Epithelial cell of esophagus (primary cell): ENCODE measurements around the gene ARHGAP42.

Experiments
- DNase-seq: peaks from one replicate; pipeline ENCODE4 v3.0.0; 2010; ENCODE audit warnings: low read depth
- H3K4me3 ChIP-seq: 2 replicates; pipeline ENCODE4 v1.5.1; 2011; ENCODE audit warnings: mild to moderate bottlenecking, low read length, control low read depth
- CTCF ChIP-seq: IDR thresholded peaks from 2 replicates; pipeline ENCODE4 v1.5.1; 2011; ENCODE audit warnings: low read depth, mild to moderate bottlenecking, low read length, control low read depth, inconsistent platforms; ENCODE audit not compliant: insufficient read depth; ENCODE audit errors: missing control alignments

The ARHGAP42 gene

DNA sequence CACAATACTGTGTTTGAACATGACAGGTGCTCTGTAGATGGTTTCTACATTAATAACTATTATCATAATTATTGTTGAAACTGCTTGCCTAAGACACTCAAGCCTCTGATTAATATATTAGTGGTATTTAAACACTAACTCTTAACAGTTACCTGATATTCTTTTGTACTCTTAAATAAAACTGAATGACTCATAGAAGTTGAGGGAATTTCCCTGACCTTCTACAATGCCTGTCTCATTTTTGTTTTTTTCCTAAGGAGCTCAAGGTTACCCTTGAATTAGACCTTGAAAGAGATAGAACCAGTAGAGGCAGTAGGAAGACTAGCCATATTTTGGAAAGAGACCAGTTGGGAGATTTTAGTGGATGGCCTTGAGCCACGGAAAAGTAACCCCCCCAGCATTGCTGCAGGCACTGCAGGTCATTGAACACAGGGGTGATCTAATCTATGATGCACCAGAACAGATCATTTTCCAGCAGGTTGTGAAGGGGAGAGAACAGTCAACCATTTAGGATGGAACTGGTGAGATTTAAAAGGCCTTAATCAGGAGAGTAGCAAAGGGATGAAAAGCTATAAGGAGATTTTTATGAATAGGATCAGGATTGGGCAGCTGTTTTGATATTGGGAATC, 294.2 kb downstream of the ARHGAP42 start:
- DNase-seq, result peak; percentile 63
- TF ChIP-seq CTCF, result no peak
- no peak overlapping the region for H3K4me3 ChIP-seq

DNA sequence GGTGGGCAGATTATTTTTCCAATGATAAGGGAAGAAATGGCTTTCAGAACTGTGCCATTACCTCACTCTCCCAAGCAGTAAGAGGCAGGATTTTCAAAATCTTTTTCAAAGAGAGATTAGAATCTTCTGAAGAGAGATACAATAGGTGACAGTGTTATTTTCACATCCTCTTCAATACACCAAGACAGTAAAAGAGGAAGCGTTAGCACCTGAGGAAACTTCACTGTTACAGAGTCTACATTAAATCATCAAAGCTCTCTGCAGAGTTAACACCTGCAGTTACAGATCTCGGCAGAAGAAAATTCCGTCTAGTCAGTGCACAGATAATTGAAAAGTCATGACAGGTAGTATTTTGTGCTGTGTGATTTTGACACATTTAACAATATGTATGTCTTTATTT, 297.6 kb downstream of the ARHGAP42 start:
- no peak for TF ChIP-seq CTCF
- H3K4me3 ChIP-seq, result no peak overlapping the region
- no peak for DNase-seq

DNA sequence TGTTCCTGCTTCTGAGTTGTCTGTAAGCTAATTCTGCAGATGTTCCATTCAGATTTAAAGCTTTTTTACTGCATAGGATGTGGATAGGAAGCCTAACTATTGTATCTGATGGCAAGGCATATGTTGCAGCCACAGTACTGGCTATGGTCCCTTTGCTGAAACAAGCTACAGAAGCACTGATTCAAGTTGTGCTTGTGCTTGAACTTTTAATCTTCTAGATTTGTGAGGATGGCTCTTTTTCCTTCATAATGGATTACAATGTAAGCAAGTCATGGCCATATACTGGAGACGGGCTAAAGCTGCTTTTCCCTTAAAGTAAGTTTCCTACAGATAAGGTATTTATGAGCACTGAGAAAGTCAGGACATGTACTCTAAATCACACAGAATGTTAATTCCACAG, 303.8 kb downstream of the ARHGAP42 start:
- no peak for TF ChIP-seq CTCF
- DNase-seq, result no peak
- no peak overlapping the region for H3K4me3 ChIP-seq

DNA sequence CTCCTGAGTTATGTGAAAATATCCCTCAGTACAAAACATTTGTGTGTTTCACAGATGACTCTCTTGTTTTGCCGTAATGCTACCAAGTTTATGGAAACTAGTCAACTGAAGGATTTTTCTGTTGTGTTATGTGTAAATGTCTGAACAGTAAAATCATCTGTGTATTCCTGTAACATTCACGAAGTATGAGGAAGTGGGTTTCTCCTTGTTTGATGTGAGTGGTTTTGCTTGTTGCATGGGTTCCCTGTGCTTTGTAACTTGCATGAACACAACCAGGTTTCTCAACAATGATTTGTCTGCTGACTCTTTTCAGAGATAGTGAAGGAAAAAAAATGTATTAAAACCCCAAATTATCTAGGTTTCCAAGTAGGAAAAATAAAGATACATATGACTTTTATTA, 304.5 kb downstream of the ARHGAP42 start:
- DNase-seq, result peak; percentile 73

DNA sequence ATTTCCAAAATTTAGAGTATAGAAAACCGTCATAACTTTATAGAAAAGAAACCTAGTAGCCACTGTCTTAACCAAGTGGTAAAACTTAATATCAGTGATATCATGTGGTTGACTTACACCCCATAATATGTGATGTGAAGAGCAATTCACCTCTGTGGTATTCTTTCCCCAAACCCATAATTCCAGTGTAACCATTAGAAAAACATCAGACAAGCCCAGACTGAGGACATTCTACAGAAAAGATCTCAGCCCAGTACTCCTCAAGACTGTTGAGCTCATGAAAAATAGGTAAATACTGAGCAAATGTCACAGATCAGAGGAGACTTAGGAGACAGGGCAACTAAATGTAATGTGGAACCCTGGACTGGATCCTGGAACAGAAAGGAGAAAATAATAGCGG, 307.9 kb downstream of the ARHGAP42 start:
- peak; percentile 50 for DNase-seq
- H3K4me3 ChIP-seq, result no peak overlapping the region
- no peak for TF ChIP-seq CTCF

More for the DNA sequence above, 304.5 kb downstream of the ARHGAP42 start:
- no peak overlapping the region for H3K4me3 ChIP-seq
- no peak for TF ChIP-seq CTCF

DNA sequence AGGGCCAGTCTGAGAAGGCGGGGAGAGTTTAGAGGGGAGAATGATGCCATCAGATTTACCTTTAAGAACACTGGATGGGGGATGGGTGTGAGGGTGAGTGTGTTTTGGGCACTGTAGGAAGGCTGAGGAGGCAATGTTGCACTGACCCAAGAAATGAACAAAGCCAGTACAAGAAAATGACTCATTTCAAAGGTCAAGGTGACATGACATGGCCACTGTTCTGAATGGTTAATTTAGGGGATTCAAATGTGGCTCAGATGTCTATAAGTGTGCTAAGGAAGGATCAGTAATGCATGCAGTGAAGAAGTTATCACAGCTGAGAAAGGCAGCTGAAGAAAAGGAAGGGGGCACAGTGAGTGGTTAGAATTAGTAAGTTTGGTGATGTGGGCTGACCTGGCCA, 312.7 kb downstream of the ARHGAP42 start:
- no peak for TF ChIP-seq CTCF
- H3K4me3 ChIP-seq, result no peak overlapping the region
- DNase-seq, result no peak

GRCh38 chr11:101003468-101003867, 316.4 kb downstream of the ARHGAP42 start:
- peak; percentile 10 for DNase-seq
- H3K4me3 ChIP-seq, result no peak overlapping the region
- TF ChIP-seq CTCF, result peak; percentile 11
